ENCODE results near the gene CLEC4F.

The CLEC4F gene

DNA sequence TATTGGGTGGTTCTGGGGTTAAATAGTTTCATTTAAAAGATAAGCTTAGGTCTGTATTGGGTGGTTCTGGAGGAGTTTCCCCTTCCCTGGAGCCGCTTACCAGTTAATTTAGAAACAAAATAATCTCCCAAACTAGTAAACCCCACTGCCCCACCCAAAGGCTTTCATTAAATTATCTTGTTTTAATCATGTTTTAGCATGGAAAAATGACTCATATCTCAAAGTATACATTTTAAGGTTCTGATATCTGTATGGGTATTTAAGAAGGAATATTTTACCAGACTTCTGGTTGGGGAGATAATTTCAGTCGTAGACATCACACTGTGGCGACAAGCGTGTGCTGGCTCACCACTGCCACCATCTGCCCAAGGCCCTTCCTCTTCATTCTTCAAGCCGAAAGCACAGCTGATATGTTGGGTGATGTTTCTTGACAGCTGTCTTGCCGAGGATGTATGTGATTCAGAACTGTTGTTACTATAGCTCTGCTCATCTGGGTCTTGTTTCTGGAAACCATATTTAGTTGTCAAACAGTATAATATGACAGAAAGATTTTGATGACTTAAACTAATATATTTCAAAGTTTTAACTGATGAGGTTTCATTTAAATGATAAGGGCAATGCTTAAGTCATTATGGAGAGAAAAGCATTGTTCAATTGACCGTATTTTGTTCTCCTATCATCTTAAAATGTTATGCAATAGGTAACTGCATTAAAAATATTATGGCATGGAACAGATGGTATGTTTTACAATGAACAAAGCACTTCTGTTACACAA is 35.1 kb downstream of the CLEC4F start:
- peak; percentile 29 for DNase-seq

DNA sequence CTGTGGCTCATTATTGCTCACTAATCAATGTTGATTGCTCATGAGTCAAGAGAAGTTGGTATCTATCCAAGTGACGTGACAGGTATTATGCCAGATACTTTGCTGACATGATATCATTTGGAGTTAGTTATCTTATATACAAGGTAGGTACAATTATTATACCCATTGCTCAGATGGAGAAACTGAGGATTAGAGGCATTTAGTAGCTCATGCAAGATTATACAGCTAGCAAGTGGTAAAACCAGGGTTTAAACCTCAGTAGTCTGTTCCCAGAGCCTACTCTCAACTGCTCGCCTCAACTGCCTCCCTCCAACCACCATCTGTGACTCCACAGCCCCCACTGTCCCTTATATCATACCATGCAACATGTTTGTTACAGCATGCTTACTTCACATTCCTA is 36.1 kb downstream of the CLEC4F start:
- no peak for DNase-seq

DNA sequence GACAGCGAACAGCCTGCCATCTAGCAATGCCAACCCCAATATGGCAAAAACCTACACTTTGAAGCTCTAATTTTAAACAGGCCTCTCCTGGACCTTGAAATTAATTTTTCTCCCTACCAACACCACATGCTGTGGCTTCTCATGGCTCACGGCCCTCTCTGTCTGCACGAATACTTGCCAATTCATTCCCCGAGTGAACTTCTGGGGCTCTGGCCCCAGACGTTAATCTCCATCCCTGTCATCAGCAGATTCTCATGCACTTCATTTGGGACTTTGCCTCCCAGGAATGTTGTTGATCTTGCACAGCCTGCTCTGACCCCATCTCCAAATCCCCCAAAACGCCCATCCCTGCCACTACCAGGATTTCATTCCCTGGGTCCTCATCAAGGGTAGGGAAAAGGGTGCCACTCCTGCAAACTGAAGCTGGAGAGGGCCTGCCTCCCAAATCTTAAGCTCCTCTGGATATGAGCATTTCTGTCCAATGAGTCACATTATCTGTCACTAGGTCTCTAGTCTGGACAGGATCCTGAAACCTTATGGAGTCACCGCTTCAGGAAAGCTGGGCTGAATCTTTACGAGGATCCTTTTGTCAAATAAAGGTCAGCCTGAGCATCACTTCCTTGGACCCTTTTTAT is 40.4 kb downstream of the CLEC4F start:
- no peak for DNase-seq

DNA sequence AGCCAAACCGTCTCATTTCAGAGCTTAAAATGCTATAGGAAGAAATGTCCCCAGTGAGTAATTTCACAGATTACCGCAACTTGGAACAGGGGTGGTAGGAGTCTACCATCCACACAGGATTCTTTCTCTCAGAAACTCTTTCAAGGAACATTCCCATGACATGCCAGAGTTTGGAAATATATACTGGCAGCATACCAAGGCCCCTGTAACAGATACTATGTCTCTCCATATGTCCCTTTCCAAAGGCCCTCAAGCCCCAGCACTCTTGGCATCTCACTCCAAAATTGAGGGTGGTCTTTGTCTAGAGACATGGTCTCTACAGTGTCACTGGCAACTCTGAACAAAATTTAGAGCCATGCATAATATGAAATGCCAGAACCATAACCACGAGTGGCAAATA is 40.9 kb downstream of the CLEC4F start:
- no peak for DNase-seq

DNA sequence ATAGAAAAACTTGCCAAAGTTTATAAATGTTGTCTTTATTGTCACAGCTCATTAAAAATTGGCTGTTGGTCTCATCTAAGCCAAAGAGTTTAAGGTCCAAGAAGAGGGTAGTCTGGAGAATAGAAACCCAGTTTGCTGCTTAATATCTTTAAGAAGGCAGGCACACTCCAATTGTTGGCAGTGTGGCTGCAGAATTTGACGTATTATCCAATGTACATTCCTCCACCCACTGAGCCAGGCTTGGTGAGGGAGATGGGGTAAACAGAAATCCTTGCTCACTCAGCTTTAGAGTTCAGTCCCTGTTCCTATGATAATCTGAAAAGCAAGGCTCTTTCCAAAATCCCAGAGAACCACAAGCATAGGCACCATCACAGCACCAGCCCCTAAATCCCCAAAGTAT is 41.7 kb downstream of the CLEC4F start:
- no peak for DNase-seq

DNA sequence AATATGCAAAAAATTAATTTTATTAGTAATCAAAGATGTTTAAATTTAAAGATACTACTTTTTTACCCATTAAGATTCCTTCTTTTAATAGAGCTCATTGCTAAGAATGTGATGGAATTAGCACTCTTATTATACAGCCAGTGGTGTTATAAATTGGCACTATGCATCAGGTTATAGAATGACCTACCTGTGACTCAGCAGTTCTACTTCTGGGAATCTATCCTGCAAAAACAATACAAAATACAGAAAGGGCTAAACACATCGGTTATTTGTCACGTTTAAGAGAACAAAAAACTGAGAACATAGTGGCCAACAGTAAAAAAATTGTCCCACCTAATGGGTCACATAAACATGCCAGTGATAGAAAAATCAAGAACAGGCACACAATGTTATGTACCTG is 42.9 kb downstream of the CLEC4F start:
- DNase-seq: no peak

DNA sequence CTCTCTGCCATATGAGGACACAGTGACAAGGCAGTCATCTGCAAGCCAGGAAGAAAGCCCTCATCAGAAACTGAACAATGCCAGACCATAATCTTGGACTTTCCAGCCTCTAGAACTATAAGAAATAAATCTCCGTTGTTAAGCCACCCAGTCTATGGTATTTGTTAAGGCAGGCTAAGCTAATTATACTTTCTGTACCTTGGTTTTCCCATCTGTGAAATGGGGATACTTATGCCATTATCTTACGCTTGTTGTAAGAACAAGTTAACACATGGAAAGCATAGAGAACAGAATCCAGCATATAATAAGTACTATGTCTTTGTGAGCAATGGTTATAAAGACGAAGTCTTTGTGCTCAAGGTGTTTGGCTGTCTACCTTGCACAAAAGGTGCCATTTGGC is 44.1 kb downstream of the CLEC4F start:
- DNase-seq: no peak

DNA sequence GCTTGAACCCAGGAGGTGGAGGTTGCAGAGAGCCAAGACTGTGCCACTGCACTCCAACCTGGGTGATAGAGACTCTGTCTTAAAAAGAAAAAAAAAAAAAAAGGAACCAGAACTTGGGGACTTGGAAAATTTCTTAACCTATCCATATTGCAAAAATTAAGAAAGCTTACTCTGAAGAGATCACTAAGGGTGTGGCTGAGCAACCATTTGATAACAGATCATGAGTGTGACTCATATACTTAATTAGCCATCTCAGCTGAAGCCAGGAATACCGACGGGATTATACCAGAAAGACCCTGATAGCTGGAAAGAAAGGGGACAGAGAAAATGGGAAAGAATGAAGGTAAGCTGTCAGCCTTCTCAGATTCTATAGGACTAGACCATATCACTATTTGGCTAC is 45.3 kb downstream of the CLEC4F start:
- DNase-seq: no peak

DNA sequence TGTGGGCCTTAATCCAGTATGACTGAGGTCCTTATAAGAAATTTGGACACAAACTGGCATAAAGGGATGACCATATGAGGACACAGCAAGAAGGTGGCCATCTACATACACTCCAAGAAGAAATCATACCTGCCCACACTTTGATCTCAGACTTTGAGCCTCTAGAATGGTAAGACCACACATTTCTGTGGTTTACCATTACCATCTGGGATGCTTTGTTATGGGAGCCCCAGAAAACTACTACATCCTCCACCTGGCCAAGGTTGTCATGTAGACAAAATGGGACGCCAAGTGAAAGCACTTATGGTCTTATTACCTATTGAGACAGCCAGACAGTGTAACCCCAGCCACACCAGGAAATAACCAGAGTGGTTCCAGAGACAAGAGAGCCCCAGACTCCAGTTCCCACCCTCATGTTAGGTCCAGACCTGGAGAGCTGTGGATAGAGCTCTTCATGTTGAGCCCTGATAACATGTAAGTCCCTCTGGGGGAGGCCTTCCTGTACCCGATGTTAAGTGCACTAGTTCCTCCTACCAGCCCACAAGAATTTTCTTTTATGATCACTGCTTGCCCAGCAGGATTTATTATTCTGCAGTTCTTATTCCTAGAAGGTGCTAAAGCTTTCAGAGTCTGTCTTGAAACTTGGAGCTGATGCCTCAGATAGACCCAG is 47.8 kb downstream of the CLEC4F start:
- no peak for DNase-seq

DNA sequence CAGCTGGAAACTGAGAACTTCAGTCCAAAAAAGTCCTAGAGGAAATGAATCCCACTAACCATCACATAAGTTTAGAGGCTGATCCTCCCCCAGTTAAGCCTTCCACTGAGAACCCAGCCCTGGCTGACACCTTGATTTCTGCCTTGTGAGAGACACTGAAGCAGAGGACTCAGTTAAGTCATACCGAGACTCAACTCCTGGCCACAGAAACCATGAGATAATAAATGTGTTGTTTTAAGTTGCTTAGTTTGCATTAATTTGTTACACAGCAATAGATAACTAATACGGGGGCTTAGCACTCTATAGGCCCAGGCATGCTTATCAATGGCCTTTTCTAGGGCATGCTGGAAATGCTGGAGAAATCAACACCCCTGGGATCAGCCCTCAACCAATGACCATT is 49.0 kb downstream of the CLEC4F start:
- DNase-seq: no peak

DNA sequence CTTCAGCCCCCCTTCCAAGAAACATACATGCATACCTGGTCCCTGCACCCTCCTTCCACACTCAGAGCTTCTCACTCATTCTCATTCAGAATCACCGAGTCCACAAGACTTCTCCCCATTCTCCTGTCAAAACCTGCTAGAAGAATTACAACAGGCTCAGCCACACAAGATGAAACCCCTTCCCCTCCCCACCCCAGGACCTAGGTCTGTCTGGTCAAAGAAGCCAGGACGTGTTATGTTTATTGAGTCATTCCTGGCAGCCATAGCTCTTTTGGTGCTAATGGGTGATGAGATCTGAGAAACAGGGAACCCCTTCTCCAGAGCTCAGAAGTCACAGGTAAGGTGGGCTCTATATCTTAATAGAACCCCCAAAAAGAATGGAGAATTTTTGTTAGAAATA is 50.9 kb downstream of the CLEC4F start:
- no peak for DNase-seq

DNA sequence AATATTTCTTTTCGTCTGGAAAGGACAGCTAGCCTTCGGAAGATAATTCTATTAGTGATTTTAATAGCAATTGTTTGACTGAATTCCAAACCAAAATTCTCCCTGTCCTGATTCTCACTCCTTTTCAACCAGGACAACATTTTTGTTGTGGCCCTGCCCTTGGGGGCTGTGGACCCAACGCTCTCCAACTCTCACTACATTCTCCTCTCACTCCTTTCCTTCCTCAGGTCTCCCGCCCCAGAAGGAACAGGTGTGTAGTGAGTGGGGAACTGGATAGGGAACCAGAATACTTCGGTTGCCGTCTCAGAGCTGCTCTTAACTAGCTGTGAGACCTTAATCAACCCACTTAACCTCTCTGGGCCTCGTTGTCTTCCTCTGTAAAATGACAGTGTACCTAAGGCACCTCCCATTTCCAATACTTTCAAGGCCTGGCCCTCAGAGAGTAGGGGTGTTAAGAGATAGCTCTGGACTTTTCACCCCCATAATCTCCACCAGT is 51.8 kb downstream of the CLEC4F start:
- DNase-seq: no peak

DNA sequence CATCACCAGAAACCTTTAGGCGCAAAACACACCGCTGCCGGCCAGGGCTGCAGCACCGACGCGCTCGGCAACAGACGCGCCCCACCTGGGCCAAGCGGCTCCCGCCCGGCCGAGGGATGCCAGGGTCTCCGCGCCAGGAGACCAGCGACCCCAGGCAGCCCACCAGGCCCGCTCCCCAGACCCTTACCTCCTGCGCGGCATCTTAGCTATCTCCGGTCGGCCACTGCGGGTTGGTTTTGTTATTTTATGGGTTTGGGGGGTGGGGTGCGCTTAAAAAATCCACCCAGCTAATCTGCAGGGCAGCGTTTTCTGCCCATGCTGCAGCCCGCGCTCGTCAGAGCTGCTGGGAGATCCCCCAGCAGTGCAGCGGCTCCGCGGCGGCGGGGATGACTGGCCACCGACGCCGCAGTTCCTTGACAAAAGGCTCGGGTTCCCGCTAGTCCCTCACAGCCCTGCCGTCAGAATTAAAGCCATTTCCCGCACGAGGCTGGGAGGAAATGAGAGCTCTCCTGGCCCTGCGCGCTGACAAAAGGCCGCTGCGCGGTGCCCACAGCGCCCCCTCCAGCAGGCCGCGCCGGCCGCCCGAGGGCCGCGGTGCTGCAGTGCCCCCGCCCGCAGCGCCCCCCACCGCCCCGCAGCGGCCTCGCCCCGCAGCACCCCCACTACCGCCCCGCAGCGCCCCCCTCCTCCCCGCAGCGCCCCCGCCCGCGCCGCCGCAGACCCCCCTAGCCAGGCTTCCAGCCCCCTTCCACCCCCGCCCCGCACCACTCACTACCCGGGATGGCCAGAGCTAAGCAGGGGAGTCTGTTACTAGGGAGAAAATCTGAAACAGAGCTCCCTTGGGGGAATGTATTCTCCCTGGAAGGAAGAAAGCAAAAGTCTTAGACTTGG is 52.5 kb downstream of the CLEC4F start, which contains the start of gene ADD2:
ADD2 (minus strand) TSS at position 502 of the 891 bp plus-strand sequence. CDS start 61,792 bp downstream, outside the sequence.
- DNase-seq: no peak

DNA sequence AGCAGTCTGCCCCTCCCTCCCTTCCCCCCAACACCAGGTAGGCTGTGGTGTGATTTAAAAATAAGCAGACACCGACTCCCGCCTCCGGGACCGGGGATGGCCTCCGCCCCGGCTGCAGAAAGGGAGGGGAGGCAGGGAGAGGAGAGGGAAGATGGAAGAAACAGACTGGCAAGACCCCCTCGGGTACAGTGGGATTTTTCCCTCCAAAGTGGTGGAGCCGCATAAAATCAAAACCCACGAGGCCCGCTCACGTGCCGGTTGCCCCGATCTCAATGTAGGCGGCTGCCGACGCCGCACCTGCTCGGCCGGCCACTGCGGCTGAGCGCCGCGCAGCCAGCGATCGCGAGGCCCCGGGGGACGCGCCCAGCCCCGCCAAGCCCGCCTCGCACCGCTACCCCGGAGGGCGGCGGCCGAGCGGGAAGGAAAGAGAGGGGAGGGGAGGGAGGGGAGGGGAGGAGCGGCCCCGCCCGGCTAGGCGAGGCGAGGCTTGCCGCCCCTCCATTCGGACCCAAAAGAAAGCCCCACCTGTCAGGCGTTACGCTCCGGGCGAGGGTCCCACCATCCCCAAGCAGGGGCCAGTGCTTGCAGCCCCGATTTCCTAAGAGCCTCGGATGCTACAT is 53.2 kb downstream of the CLEC4F start:
- no peak for DNase-seq

DNA sequence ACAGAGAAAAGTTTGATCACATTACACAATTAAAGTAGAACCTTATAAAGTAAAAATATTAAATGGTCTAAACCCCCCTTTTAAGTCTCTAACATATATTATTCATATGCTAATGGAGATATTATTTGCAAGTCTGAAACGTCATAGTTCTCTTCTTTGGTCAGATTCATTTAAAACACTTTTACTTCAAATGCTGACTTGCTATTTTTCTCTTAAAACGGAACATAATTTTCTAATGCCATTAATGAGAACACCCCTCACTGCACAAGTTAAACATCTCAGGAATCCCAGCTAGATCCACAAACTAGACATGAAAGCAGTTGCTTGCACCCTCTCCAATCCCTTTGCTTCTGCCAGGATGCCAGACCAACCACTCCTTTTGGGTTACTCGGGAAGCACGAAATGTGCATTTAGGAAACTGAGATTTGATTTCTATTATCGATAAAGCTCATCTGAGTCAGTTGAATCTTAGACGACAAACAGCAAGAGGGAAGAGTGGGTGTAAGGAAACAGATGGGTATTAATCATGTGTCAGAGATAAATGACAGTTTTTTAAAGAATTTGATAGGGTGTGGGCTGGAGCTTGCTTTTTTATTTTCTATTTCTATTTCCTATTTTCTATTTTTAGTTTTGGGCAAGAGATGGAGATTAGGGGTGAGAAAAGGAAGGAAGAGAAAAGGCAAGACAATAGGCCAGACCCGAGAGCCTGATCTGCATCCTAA is 53.9 kb downstream of the CLEC4F start:
- DNase-seq: no peak

DNA sequence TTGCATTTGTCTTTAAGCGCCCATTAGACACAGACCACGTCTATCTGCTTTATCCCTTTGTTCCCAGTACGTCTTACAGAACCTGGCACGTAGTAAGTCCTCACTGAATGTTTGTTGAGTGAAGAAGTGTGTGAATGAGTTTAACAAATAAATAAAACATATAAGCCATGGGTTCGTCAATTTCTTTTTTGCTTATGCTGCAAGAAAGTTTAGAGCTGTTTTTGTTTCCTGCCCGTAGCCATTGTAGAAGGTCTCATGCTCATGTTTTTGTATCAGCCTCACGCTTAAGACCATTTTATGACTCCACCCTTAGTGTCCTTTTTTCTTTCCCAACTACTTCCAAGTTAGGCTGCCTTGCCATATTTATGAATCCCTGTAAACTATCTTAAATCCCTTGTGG is 54.9 kb downstream of the CLEC4F start:
- no peak for DNase-seq

DNA sequence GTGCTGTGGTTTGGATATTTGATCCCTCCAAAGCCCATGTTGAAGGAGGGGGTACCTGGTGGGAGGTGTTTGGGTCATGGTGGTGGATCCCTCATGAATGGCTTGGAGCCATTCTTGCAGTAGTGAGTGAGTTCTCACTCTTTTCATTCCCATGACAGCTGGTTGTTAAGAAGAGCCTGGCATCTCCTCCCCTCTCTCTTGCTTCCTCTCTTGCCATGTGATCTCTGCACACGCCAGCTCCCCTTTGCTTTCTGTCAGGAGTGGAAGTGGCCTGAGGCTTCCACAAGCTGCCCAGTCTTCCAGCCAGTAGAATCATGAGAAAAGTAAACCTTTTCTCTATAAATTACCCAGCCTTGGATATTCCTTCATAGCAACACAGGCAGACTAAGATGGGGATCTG is 61.0 kb downstream of the CLEC4F start:
- no peak for DNase-seq

All from SHP77 treated with DMSO at 0.1 percent for 48 hours (cell line).